Parathyroid adenoma (tissue), 2 donors: ENCODE data around the gene MRS2.

ENCODE experiments used
- H2AFZ ChIP-seq: fragments of 300-600 bp; sonication (generic); one replicate; pipeline ENCODE4 v1.7.0; 2017; ENCODE audit warnings: antibody characterized with exemption, mild to moderate bottlenecking
- H3K27ac ChIP-seq: fragments of 300-600 bp; sonication (generic); one replicate; pipeline ENCODE4 v1.7.0; 2017
- H3K27me3 ChIP-seq: fragments of 300-600 bp; sonication (generic); one replicate; pipeline ENCODE4 v1.7.0; 2017; ENCODE audit warnings: low read length; ENCODE audit not compliant: control insufficient read depth, insufficient read depth
- H3K36me3 ChIP-seq: fragments of 300-600 bp; sonication (generic); one replicate; pipeline ENCODE4 v1.7.0; 2017; ENCODE audit warnings: low read length; ENCODE audit not compliant: control insufficient read depth, insufficient read depth
- H3K4me1 ChIP-seq: fragments of 300-600 bp; sonication (generic); one replicate; pipeline ENCODE4 v1.7.0; 2017; ENCODE audit warnings: control low read depth
- H3K4me2 ChIP-seq: fragments of 300-600 bp; sonication (generic); one replicate; pipeline ENCODE4 v1.7.0; 2017; ENCODE audit warnings: low read length
- H3K4me3 ChIP-seq: fragments of 300-600 bp; sonication (generic); one replicate; pipeline ENCODE4 v1.7.0; 2017; ENCODE audit warnings: low read depth, low read length
- H3K79me2 ChIP-seq: fragments of 300-600 bp; sonication (generic); one replicate; pipeline ENCODE4 v1.7.0; 2017; ENCODE audit warnings: control low read depth
- H3K9ac ChIP-seq: fragments of 300-600 bp; sonication (generic); one replicate; pipeline ENCODE4 v1.7.0; 2017; ENCODE audit warnings: mild to moderate bottlenecking
- H3K9me3 ChIP-seq: fragments of 300-600 bp; sonication (generic); one replicate; pipeline ENCODE4 v1.7.0; 2017; ENCODE audit warnings: low read length; ENCODE audit not compliant: control insufficient read depth
- TF ChIP-seq, protein P1 (sequence below): fragments of 300-600 bp; sonication (generic); IDR thresholded peaks from one replicate; pipeline ENCODE4 v1.7.0; 2017; ENCODE audit warnings: antibody characterized with exemption, mild to moderate bottlenecking
- donor health status: primary hyperparathyroidism.

MRS2 gene

DNA sequence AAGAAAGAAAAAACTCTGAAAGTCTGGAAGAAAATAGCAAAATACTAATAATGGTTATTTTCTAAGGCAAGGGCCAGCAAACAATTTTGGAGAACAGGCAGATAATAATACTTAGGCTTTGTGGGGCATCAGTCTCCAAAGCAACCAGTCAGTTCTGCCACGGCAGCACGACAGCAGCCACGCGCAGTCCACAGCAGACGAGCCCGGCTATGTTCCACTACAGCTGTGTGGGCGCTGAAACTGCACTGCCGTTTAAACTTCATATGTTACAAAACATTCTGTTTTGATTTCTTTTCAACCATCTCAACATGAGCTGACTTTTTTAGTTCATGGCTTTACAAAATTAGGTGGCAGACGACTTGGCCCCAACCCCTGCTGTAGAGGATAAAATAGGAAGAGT, 29.9 kb downstream of the MRS2 start:
- Histone ChIP-seq H3K9ac (no peak overlapping the region), H3K27me3 (no peaks in the 10 kb centered on the region), H3K4me2 (no peak overlapping the region), H3K79me2 (no peaks in the 10 kb centered on the region), H3K27ac (no peak overlapping the region), H3K4me1 (no peaks in the 10 kb centered on the region), H3K9me3 (no peaks in the 10 kb centered on the region), H2AFZ (no peak overlapping the region), H3K4me3 (no peak overlapping the region), H3K36me3 (no peaks in the 10 kb centered on the region)
- TF ChIP-seq, protein P1, sequence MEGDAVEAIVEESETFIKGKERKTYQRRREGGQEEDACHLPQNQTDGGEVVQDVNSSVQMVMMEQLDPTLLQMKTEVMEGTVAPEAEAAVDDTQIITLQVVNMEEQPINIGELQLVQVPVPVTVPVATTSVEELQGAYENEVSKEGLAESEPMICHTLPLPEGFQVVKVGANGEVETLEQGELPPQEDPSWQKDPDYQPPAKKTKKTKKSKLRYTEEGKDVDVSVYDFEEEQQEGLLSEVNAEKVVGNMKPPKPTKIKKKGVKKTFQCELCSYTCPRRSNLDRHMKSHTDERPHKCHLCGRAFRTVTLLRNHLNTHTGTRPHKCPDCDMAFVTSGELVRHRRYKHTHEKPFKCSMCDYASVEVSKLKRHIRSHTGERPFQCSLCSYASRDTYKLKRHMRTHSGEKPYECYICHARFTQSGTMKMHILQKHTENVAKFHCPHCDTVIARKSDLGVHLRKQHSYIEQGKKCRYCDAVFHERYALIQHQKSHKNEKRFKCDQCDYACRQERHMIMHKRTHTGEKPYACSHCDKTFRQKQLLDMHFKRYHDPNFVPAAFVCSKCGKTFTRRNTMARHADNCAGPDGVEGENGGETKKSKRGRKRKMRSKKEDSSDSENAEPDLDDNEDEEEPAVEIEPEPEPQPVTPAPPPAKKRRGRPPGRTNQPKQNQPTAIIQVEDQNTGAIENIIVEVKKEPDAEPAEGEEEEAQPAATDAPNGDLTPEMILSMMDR = no peak

DNA sequence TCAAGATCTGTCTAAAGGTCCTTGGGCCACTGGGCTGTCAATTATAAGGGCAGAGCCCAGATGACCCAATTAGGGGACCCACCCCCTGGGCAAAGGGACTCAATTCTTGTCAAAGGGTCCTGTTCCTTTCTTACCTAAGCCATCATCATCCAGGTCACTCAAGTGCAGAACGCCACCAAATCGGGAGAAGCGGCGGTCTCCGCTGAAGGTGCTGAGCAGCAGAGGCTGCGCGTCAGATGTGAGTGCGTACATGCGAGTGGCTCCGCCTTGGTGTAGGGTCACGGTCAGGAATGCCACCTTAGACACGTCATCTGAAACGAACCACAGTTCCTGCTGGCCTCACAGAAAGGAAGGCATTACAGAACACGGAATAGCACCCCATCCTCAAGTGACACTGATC, 34.2 kb downstream of the MRS2 start:
- Histone ChIP-seq H3K4me1 (peaks cover 4% of the 10 kb centered on the region), H3K27me3 (no peaks in the 10 kb centered on the region), H2AFZ (no peak overlapping the region), H3K4me3 (no peak overlapping the region), H3K4me2 (no peak overlapping the region), H3K79me2 (no peaks in the 10 kb centered on the region), H3K9ac (no peak overlapping the region), H3K36me3 (no peaks in the 10 kb centered on the region), H3K9me3 (no peaks in the 10 kb centered on the region), H3K27ac (no peak overlapping the region)
- TF ChIP-seq, protein P1 = no peak

DNA sequence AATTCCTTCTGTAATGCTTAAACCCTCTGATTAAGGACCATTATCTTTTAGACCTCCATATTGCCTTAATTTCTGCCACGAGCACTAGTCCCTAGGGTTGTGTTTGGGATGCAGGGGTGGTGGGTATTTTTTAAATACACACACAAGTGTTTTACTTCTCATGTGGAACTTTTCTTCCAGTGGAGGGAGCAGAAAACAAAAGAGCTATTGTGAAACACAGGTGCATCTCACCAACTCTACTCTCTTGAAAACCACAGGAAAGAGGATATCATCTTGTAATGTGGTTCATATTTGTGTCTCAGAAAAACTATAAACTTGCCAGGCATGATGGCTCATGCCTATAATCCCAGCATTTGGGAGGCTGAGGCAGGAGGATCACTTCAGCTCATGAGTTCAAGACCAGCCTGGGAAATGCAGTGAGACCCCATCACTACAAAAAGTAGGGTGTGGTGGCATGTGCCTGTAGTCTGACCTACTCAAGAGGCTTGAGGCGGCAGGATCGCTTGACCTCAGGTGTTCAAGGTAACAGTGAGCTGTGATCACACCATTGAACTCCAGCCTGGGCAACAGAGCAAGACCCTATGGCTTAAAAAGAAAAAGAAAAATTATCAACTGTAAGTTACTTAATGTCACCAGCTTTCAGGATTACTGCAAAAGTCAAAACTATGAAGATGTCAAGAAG, 37.3 kb downstream of the MRS2 start:
- no peak overlapping the region for H3K4me3 ChIP-seq
- no peaks in the 10 kb centered on the region for H3K79me2 ChIP-seq
- H3K36me3 ChIP-seq = no peaks in the 10 kb centered on the region
- no peaks in the 10 kb centered on the region for H3K9me3 ChIP-seq
- no peaks in the 10 kb centered on the region for H3K27me3 ChIP-seq
- TF ChIP-seq, protein P1 = no peak
- H3K9ac ChIP-seq = no peak overlapping the region
- no peak overlapping the region for H3K27ac ChIP-seq
- H3K4me2 ChIP-seq = no peak overlapping the region
- H2AFZ ChIP-seq = no peak overlapping the region
- peaks cover 4% of the 10 kb centered on the region for H3K4me1 ChIP-seq

DNA sequence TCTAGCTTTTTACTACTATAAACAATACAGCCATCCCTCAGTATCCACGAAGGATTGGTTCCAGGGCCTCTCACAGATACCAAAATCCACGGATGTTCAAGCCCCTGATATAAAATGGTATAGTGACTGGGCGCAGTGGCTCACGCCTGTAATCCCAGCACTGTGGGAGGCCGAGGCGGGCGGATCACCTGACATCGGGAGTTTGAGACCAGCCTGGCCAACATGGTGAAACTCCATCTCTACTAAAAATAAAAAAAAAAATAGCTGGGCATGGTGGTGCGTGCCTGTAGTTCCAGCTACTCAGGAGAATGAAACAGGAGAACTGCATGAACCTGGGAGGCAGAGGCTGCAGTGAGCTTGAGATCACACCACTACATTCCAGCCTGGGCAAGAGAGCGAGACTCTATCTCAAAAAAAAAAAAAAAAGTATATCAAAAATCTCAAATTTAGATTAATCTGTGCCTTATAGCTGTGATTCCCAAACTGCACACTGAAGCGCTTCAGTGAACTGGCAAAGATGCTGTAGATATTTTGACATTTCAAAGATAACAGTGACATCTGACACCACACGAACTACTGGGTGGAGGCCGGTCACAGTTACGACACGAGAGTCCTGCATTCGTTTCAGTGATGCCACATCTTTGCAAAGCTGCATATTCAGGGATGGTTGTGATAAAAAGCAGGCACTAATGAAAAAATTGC, 38.3 kb downstream of the MRS2 start:
- Histone ChIP-seq H3K4me2 (no peak overlapping the region), H2AFZ (peak overlapping the region; percentile 9), H3K9me3 (no peaks in the 10 kb centered on the region), H3K4me3 (no peak overlapping the region), H3K27ac (no peak overlapping the region), H3K9ac (no peak overlapping the region), H3K36me3 (no peaks in the 10 kb centered on the region), H3K27me3 (no peaks in the 10 kb centered on the region), H3K79me2 (no peaks in the 10 kb centered on the region), H3K4me1 (peaks cover 4% of the 10 kb centered on the region)
- TF ChIP-seq, protein P1 = no peak

DNA sequence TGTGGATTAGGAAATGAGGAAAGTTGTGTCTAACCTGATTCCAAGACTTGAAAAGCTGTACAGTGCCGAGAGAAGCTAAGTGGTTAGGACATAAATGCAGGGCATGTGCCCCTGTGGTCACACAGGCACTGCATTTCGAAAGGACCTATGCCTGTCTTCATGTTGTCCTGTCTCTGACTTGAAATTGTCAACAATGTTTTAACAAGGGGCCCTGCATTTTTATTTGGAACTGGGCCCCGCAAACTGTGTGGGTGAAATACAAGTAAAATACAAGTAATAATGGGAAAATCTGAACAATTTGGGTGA, 38.8 kb downstream of the MRS2 start:
- no peaks in the 10 kb centered on the region for H3K27me3 ChIP-seq
- H3K9me3 ChIP-seq = no peaks in the 10 kb centered on the region
- peak overlapping the region; percentile 9 for H2AFZ ChIP-seq
- no peak overlapping the region for H3K4me3 ChIP-seq
- H3K79me2 ChIP-seq = no peaks in the 10 kb centered on the region
- H3K4me2 ChIP-seq = no peak overlapping the region
- TF ChIP-seq, protein P1 = no peak
- H3K36me3 ChIP-seq = no peaks in the 10 kb centered on the region
- H3K9ac ChIP-seq = no peak overlapping the region
- no peak overlapping the region for H3K27ac ChIP-seq
- peaks cover 4% of the 10 kb centered on the region for H3K4me1 ChIP-seq
